IMR-90 (cell line): Measurements from ENCODE around the gene CUX1. TPM values are rescaled to one million over a fixed set of nuclear protein-coding genes. Genes with fewer than 3 reads are reported as not detected.

Source experiments
- ATAC-seq: fragments of 200-7000 bp; cut with Tn5 transposase; 2 replicates; pipeline ENCODE4 v1.9.1; 2020; ENCODE audit warnings: low read depth, mild to moderate bottlenecking, moderate library complexity
- BruUV-seq: library from RNA; stranded (reverse); fragments of 400-500 nt; replicated peaks from 2 replicates; lab custom pipeline; 2021; lab: Mats Ljungman, UMichigan
- CTCF ChIA-PET: fragments of 300-600 bp; formaldehyde crosslinking; extraction: SDS; loops from one replicate; lab custom pipeline; 2021; ENCODE audit warnings: antibody characterized with exemption; lab: Yijun Ruan, JAX
- POLR2A ChIA-PET: fragments of 300-600 bp; sonication (Branson Sonifier 250); formaldehyde crosslinking; loops from one replicate; lab custom pipeline; 2022; ENCODE audit warnings: antibody characterized with exemption; ENCODE audit not compliant: unreplicated experiment; lab: Charles Lee
- DNase-seq: peaks from one replicate; pipeline ENCODE4 v3.0.0; 2013
- H2AFZ ChIP-seq: replicated peaks from 2 replicates; pipeline ENCODE3; 2013; ENCODE audit warnings: low read length, mild to moderate bottlenecking; ENCODE audit not compliant: poor library complexity
- H2AK5ac ChIP-seq: 2 replicates; pipeline ENCODE4 v1.6.1; 2013; ENCODE audit warnings: low read depth, low read length, inconsistent platforms
- H2AK9ac ChIP-seq: replicated peaks from 2 replicates; pipeline ENCODE3; 2013; ENCODE audit warnings: mild to moderate bottlenecking, low read depth, low read length, moderate library complexity; ENCODE audit not compliant: poor library complexity
- H2BK120ac ChIP-seq: 2 replicates; pipeline ENCODE4 v1.6.1; 2013; ENCODE audit warnings: low read depth, low read length, inconsistent platforms
- H2BK15ac ChIP-seq: 3 replicates; pipeline ENCODE4 v1.6.1; 2013; ENCODE audit warnings: low read depth, low read length, inconsistent platforms
- H2BK20ac ChIP-seq: 2 replicates; pipeline ENCODE4 v1.6.1; 2013; ENCODE audit warnings: low read depth, mild to moderate bottlenecking, inconsistent platforms, low read length, moderate library complexity
- H2BK5ac ChIP-seq: 2 replicates; pipeline ENCODE4 v1.6.1; 2013; ENCODE audit warnings: mild to moderate bottlenecking, low read depth, low read length, inconsistent platforms; ENCODE audit not compliant: poor library complexity, severe bottlenecking
- H3K14ac ChIP-seq: replicated peaks from 2 replicates; pipeline ENCODE4 v1.6.1; 2013; ENCODE audit warnings: low read depth, low read length, inconsistent platforms
- H3K18ac ChIP-seq: 2 replicates; pipeline ENCODE4 v1.6.1; 2013; ENCODE audit warnings: low read depth, low read length, control low read depth
- H3K23ac ChIP-seq: 2 replicates; pipeline ENCODE4 v1.6.1; 2013; ENCODE audit warnings: low read depth, low read length, inconsistent platforms
- H3K27ac ChIP-seq: 2 replicates; pipeline ENCODE4 v1.5.1; 2013; ENCODE audit warnings: mild to moderate bottlenecking, control low read depth, low read length; ENCODE audit not compliant: insufficient read depth
- H3K27me3 ChIP-seq: 2 replicates; pipeline ENCODE4 v1.6.1; 2013; ENCODE audit warnings: low read length; ENCODE audit not compliant: control insufficient read depth, insufficient read depth
- H3K36me3 ChIP-seq: 2 replicates; pipeline ENCODE4 v1.6.1; 2013; ENCODE audit warnings: low read length, mixed read lengths; ENCODE audit not compliant: control insufficient read depth, insufficient read depth
- H3K4ac ChIP-seq: 2 replicates; pipeline ENCODE4 v1.6.1; 2013; ENCODE audit warnings: low read depth, low read length, inconsistent platforms
- H3K4me1 ChIP-seq: 2 replicates; pipeline ENCODE4 v1.6.1; 2013; ENCODE audit warnings: low read length, mixed read lengths; ENCODE audit not compliant: control insufficient read depth, insufficient read depth
- H3K4me2 ChIP-seq: 2 replicates; pipeline ENCODE4 v1.6.1; 2013; ENCODE audit warnings: low read depth, mild to moderate bottlenecking, control low read depth, low read length, moderate library complexity
- H3K4me3 ChIP-seq: 2 replicates; pipeline ENCODE4 v1.5.1; 2013; ENCODE audit warnings: low read depth, mild to moderate bottlenecking, control low read depth, low read length, moderate library complexity; ENCODE audit not compliant: insufficient read depth
- H3K56ac ChIP-seq: 2 replicates; pipeline ENCODE4 v1.6.1; 2013; ENCODE audit warnings: low read length, inconsistent platforms; ENCODE audit not compliant: insufficient read depth; ENCODE audit errors: extremely low read depth
- H3K79me1 ChIP-seq, 2 experiments: 2 replicates each; pipeline ENCODE4 v1.6.1; 2013; ENCODE audit warnings: low read length in 2 of 2, inconsistent platforms in 1 of 2, low read depth in 1 of 2
- H3K9ac ChIP-seq: 2 replicates; pipeline ENCODE4 v1.6.1; 2013; ENCODE audit warnings: low read depth, low read length, control low read depth
- H3K9me1 ChIP-seq: 2 replicates; pipeline ENCODE4 v1.6.1; 2013; ENCODE audit warnings: low read length, inconsistent platforms; ENCODE audit not compliant: insufficient read depth
- H3K9me3 ChIP-seq: 2 replicates; pipeline ENCODE4 v1.6.1; 2013; ENCODE audit warnings: low read length; ENCODE audit not compliant: control insufficient read depth, insufficient read depth
- H4K20me1 ChIP-seq: 2 replicates; pipeline ENCODE4 v1.6.1; 2013; ENCODE audit warnings: low read length, inconsistent platforms; ENCODE audit not compliant: insufficient read depth
- H4K5ac ChIP-seq: 2 replicates; pipeline ENCODE4 v1.6.1; 2013; ENCODE audit warnings: mild to moderate bottlenecking, low read depth, low read length, control low read depth
- H4K8ac ChIP-seq, 2 experiments: 2 replicates each; pipeline ENCODE4 v1.6.1; 2013; ENCODE audit warnings: low read depth in 2 of 2, low read length in 2 of 2, control low read depth in 1 of 2, inconsistent platforms in 1 of 2
- H4K91ac ChIP-seq: 2 replicates; pipeline ENCODE4 v1.6.1; 2013; ENCODE audit warnings: low read depth, low read length, inconsistent platforms; ENCODE audit not compliant: insufficient read depth
- CEBPB ChIP-seq: IDR thresholded peaks from 2 replicates; pipeline ENCODE4 v1.6.1; 2012; ENCODE audit warnings: low read depth, low read length, improper control_type of control experiment
- MAFK ChIP-seq: IDR thresholded peaks from 2 replicates; pipeline ENCODE4 v1.6.1; 2012; ENCODE audit warnings: low read depth, low read length, improper control_type of control experiment
- RFX5 ChIP-seq: IDR thresholded peaks from 2 replicates; pipeline ENCODE4 v1.8.0; 2012; ENCODE audit warnings: low read depth, mild to moderate bottlenecking, low read length, moderate library complexity
- SMC3 ChIP-seq: fragments of 150-350 bp; IDR thresholded peaks from 2 replicates; pipeline ENCODE4 v1.6.1; 2016; ENCODE audit warnings: low read depth, mild to moderate bottlenecking, antibody characterized with exemption, low read length, moderate library complexity
- WGBS, 2 experiments: methylation state at CpG; one replicate each; pipeline versions ENCODE4 v1.1.5 to v1.1.7; 2013; ENCODE audit warnings: missing lambda C conversion rate in 2 of 2; ENCODE audit not compliant: insufficient read length in 1 of 2; ENCODE audit errors: extremely low coverage in 2 of 2; 5-methylcytosine and 5-hydroxymethylcytosine counted together
- dilution Hi-C: fragments of 300-500 bp; cut with HindIII; formaldehyde crosslinking; loops from one replicate; pipeline ENCODE4 v1.14.3; 2018; ENCODE audit warnings: low sequenced_read_pairs; ENCODE audit not compliant: unreplicated experiment
- in situ Hi-C: fragments of 300-500 bp; cut with MboI; formaldehyde crosslinking; loops from 3 replicates; pipeline ENCODE4 v1.14.3; 2019; ENCODE audit warnings: low sequenced_read_pairs, inconsistent platforms, mixed read lengths
- intact Hi-C: fragments of 100-400 bp; cut with micrococcal nuclease; formaldehyde crosslinking; loops from 2 replicates; pipeline ENCODE4 v1.10.0; 2022
- polyA plus RNA-seq, 3 experiments: library from polyadenylated mRNA; depleted of rRNA; stranded (reverse); fragments of >200 nt; gene quantifications; 2 replicates each; pipeline ENCODE4 v1.2.3, GENCODE V29; 2012; ENCODE audit warnings: low replicate concordance in 1 of 3
- total RNA-seq: library from RNA; depleted of rRNA; stranded (reverse); fragments of >200 nt; gene quantifications from 2 replicates; pipeline ENCODE4 v1.2.3, GENCODE V29; 2012
- TF ChIP-seq, protein P1 (sequence below): fragments of 150-350 bp; IDR thresholded peaks from 2 replicates; pipeline ENCODE4 v1.6.1; 2017; ENCODE audit warnings: mild to moderate bottlenecking, antibody characterized with exemption, low read length, low read depth
- TF ChIP-seq, protein P2 (sequence below): fragments of 150-350 bp; IDR thresholded peaks from 2 replicates; pipeline ENCODE4 v1.6.1; 2016; ENCODE audit warnings: low read depth, mild to moderate bottlenecking, low read length, moderate library complexity, borderline replicate concordance

Gene CUX1
- total and polyA plus RNA-seq, 2 of the 4 experiments (the other 2 are of a cell fraction), result 19.7 to 46.4 TPM

DNA sequence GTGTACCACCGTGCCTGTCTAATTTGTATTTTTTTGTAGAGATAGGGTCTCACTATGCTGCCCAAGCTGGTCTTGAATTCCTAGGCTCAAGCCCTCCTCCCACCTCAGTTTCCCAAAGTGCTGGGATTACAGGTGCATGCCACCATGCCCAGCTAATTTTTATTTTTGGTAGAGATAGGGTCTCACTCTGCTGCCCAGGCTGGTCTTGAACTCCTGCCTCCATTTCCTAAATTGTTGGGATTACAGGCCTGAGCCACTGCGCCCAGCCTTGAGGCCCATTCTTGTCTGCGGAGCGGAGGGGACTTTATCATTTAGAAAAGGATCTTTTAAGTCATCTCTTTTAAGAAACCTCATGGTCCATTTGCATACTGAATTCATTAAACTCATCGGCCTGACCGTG, 247.8 kb downstream of the CUX1 start (continued):
- TF ChIP-seq SMC3 (no peak), MAFK (no peak)

DNA sequence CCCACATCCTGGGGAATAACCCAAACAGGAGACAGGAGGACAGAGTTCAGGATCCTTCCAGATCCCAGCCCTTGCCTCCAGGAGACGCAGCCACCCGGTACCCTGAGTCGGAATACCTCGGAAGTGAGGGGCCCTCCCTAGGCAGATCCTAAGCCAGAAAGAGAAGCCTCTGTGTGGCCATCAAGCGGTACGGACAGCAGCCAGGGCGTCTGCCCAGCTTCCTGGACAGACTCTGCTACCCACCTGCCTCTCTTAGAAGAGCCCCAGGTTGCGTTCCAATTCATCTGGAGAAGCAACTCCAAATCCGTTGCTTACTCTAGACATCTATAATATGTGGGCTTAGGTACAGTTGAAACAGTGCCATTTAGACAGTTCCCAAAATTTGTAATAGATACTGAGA, 249.1 kb downstream of the CUX1 start:
- TF ChIP-seq, protein P1, sequence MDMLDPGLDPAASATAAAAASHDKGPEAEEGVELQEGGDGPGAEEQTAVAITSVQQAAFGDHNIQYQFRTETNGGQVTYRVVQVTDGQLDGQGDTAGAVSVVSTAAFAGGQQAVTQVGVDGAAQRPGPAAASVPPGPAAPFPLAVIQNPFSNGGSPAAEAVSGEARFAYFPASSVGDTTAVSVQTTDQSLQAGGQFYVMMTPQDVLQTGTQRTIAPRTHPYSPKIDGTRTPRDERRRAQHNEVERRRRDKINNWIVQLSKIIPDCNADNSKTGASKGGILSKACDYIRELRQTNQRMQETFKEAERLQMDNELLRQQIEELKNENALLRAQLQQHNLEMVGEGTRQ, result no peak
- TF ChIP-seq, protein P2, sequence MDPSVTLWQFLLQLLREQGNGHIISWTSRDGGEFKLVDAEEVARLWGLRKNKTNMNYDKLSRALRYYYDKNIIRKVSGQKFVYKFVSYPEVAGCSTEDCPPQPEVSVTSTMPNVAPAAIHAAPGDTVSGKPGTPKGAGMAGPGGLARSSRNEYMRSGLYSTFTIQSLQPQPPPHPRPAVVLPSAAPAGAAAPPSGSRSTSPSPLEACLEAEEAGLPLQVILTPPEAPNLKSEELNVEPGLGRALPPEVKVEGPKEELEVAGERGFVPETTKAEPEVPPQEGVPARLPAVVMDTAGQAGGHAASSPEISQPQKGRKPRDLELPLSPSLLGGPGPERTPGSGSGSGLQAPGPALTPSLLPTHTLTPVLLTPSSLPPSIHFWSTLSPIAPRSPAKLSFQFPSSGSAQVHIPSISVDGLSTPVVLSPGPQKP, result no peak
- TF ChIP-seq CEBPB (no peak), RFX5 (no peak)
- BruUV-seq, result no TSS peak
- H2BK120ac ChIP-seq, result no peak overlapping the region
- ChIA-PET POLR2A (no interaction called here), CTCF (no interaction called here)
- H3K56ac ChIP-seq, result no peak overlapping the region
- H3K18ac ChIP-seq, result no peak overlapping the region
- no peak overlapping the region for H3K27ac ChIP-seq
- peaks cover under 1% of the 10 kb centered on the region; the same call in 1 of the 2 replicates for H3K9me3 ChIP-seq
- H3K9me1 ChIP-seq, result peaks cover 26% of the 10 kb centered on the region
- no peak overlapping the region for H3K14ac ChIP-seq
- intact Hi-C loops (no loop called here), in situ Hi-C loops (no loop called here), dilution Hi-C loops (no loop called here)
- no peak overlapping the region for H3K23ac ChIP-seq
- H4K91ac ChIP-seq, result no peak overlapping the region
- ATAC-seq, result no peak
- H2BK20ac ChIP-seq, result no peak overlapping the region
- no peaks in the 10 kb centered on the region for H3K27me3 ChIP-seq
- DNase-seq, result no peak
- no peak overlapping the region for H2BK5ac ChIP-seq
- WGBS, 2 experiments, result 100% methylated on average over 2 of the region's 9 CpGs; no CpG with 5 or more reads in 1 of the 2 experiments
- no peak overlapping the region for H3K9ac ChIP-seq
- no peak overlapping the region for H4K8ac ChIP-seq
- H3K4me1 ChIP-seq, result peaks cover 9% of the 10 kb centered on the region
- no peak overlapping the region for H4K5ac ChIP-seq
- no peak overlapping the region for H3K4me2 ChIP-seq
- H2AFZ ChIP-seq, result no peak overlapping the region
- H3K36me3 ChIP-seq, result peaks cover 13% of the 10 kb centered on the region
- H2BK15ac ChIP-seq, result no peak overlapping the region
- H3K4me3 ChIP-seq, result no peak overlapping the region
- H4K20me1 ChIP-seq, result peaks cover 20% of the 10 kb centered on the region
- peaks cover 29 to 51% of the 10 kb centered on the region in 2 experiments for H3K79me1 ChIP-seq
- H2AK9ac ChIP-seq, result no peak overlapping the region
- no peak overlapping the region for H3K4ac ChIP-seq
- no peak overlapping the region for H2AK5ac ChIP-seq
